Colonic mucosa (tissue), 4 donors: ENCODE results near the gene VAV2. TPM values are rescaled to one million over a fixed set of nuclear protein-coding genes. Genes with fewer than 3 reads are reported as not detected.

Source experiments
- DNase-seq: peaks from one replicate; pipeline ENCODE4 v3.0.0-alpha.2; 2020
- H3K27ac ChIP-seq: fragments of 200-600 bp; one replicate; pipeline ENCODE4 v1.8.0; 2021
- H3K27me3 ChIP-seq: fragments of 200-600 bp; one replicate; pipeline ENCODE4 v1.8.0; 2021
- H3K36me3 ChIP-seq: fragments of 200-600 bp; one replicate; pipeline ENCODE4 v1.8.0; 2021
- H3K4me1 ChIP-seq: fragments of 200-600 bp; one replicate; pipeline ENCODE4 v1.8.0; 2021; ENCODE audit warnings: mild to moderate bottlenecking
- H3K4me3 ChIP-seq: fragments of 200-600 bp; one replicate; pipeline ENCODE4 v1.8.0; 2021
- H3K9ac ChIP-seq, 2 donors: one replicate each; pipeline ENCODE4 v1.7.0; 2013; ENCODE audit warnings: control low read depth in 2 of 2, low read depth in 2 of 2, low read length in 2 of 2
- H3K9me3 ChIP-seq: fragments of 200-600 bp; one replicate; pipeline ENCODE4 v1.8.0; 2021
- intact Hi-C: fragments of 100-400 bp; cut with DNase I; formaldehyde crosslinking; loops from one replicate; pipeline ENCODE4 v1.14.1; 2022
- total RNA-seq, 2 donors: library from RNA; stranded (reverse); fragmentation: NEBNext Ultra II Directional in 1 of 2; extraction: Animal tissue kit (Norgen Biotek cat#: 25700) in 1 of 2; gene quantifications; one replicate each; pipeline ENCODE4 v1.2.1, GENCODE V29; 2021
- TF ChIP-seq, protein P1 (sequence below): fragments of 200-600 bp; IDR thresholded peaks from one replicate; pipeline ENCODE4 v1.8.0; 2022; ENCODE audit warnings: antibody characterized with exemption, mild to moderate bottlenecking
- donor health status: healthy.
- donor health status: DM: no; HTN: no; CAD: no.
- donor health status: DM: no; HTN: no; CAD: no.

Gene VAV2
- total RNA-seq, 2 donors from 2014 or later: 30.7 to 45.1 TPM

DNA sequence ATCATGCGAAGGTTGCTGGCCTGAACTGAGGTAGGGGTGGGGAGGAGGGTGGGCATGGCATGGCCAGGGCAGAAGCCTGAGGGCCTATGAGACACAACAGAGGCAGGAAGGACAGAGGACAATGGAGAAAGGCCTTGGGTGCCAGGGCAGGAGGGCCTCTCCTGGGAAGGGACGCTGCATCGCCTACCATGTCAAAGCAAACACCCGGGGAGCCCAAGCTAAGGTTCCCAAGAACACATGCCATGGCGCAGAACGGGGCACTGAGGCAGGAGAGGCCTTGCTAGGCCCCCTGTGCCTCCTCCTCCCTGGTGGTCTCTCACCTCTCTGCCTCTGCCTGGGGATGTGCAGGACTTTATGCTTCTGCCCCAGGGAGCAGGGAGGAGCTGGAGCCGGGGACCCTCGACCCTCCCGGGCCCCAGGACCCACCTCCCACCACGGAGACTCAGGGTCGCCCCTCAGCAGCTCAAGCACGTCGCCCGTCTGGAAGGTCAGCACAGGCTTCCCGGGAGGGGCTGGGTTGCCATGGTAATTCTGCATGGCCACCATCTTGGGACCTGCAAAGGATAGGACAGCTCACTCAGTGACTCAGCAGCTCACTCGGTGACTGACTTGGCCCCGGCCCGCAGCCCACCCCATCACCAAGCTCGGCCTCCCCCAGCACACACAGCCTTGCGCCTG lies 213.6 kb downstream of the VAV2 start:
- no peaks in the 10 kb centered on the region for H3K4me1 ChIP-seq
- H3K27me3 ChIP-seq: no peaks in the 10 kb centered on the region
- intact Hi-C loops: loop anchor here (5.0 kb wide), 1 partner anchor 334 kb away; no protein-coding TSS in a partner anchor
- H3K4me3 ChIP-seq: no peak overlapping the region
- TF ChIP-seq, protein P1, sequence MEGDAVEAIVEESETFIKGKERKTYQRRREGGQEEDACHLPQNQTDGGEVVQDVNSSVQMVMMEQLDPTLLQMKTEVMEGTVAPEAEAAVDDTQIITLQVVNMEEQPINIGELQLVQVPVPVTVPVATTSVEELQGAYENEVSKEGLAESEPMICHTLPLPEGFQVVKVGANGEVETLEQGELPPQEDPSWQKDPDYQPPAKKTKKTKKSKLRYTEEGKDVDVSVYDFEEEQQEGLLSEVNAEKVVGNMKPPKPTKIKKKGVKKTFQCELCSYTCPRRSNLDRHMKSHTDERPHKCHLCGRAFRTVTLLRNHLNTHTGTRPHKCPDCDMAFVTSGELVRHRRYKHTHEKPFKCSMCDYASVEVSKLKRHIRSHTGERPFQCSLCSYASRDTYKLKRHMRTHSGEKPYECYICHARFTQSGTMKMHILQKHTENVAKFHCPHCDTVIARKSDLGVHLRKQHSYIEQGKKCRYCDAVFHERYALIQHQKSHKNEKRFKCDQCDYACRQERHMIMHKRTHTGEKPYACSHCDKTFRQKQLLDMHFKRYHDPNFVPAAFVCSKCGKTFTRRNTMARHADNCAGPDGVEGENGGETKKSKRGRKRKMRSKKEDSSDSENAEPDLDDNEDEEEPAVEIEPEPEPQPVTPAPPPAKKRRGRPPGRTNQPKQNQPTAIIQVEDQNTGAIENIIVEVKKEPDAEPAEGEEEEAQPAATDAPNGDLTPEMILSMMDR: no peak
- H3K36me3 ChIP-seq: no peaks in the 10 kb centered on the region
- H3K27ac ChIP-seq: no peak overlapping the region
- no peaks in the 10 kb centered on the region for H3K9me3 ChIP-seq
- no peak for DNase-seq
- H3K9ac ChIP-seq: no peak overlapping the region

DNA sequence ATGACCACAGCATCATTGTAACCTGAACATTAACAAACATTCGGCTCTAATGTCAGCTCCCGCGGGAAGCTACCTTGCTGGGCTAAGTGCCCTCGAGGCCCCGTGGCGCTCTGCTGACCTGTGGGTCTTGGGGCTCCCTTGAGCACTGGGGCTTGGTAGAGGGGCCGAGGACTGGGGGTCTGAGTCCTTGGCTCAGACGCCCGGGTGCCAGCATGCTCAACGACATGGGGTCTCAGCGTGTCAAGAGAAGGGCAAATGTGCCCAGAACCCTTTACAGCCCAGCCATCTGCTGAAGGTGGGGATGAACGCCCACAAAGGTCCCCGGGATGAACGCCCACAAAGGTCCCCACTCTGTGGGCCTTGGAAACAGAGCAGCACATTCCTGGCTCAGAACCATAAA lies 214.3 kb downstream of the VAV2 start:
- Histone ChIP-seq H3K36me3 (no peaks in the 10 kb centered on the region), H3K27me3 (no peaks in the 10 kb centered on the region), H3K9me3 (no peaks in the 10 kb centered on the region), H3K4me3 (no peak overlapping the region), H3K4me1 (no peaks in the 10 kb centered on the region), H3K9ac (no peak overlapping the region), H3K27ac (no peak overlapping the region)
- intact Hi-C loops: loop anchor here (5.0 kb wide), 1 partner anchor 334 kb away; no protein-coding TSS in a partner anchor
- no peak for DNase-seq
- TF ChIP-seq, protein P1: no peak

DNA sequence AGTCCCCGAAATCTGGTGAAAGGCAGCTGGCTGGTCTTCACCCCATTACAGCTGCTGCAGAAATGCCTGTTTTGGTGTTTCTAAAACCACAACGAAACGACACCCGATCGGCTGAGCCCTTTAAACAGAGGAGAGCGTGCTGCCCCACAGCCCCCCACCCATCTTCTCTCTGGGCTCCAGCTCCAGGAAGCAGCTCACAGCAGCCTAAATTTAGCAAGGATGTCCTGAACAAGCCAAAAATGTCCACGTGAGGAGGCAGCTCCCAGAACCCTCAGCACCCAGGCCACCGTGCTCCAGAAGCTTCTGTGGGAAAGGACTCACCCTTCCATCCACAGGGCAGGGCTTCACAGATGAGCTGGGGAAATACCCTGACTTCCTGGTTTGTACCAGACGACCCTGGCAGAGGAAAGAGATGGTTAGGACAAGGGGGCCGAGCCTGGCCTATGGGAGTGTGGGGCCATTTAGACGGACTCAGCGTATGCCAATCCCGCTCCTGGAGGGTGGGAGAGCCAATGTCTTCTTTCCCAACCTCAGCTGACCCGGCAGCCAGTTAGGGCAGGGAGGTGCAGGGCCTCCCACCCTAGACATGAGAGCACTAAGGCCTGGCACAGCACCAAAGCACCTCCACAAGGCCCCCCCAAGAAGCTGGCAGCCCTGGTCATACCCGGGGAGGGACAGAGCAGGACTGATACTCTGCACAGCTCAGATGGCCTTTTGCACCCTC lies 214.9 kb downstream of the VAV2 start:
- no peak overlapping the region for H3K27ac ChIP-seq
- H3K4me3 ChIP-seq: no peak overlapping the region
- DNase-seq: no peak
- H3K4me1 ChIP-seq: no peaks in the 10 kb centered on the region
- no peaks in the 10 kb centered on the region for H3K36me3 ChIP-seq
- no peaks in the 10 kb centered on the region for H3K9me3 ChIP-seq
- no peaks in the 10 kb centered on the region for H3K27me3 ChIP-seq
- intact Hi-C loops: loop anchor here (5.0 kb wide), 1 partner anchor 335 kb away; no protein-coding TSS in a partner anchor
- TF ChIP-seq, protein P1: no peak
- no peak overlapping the region for H3K9ac ChIP-seq

DNA sequence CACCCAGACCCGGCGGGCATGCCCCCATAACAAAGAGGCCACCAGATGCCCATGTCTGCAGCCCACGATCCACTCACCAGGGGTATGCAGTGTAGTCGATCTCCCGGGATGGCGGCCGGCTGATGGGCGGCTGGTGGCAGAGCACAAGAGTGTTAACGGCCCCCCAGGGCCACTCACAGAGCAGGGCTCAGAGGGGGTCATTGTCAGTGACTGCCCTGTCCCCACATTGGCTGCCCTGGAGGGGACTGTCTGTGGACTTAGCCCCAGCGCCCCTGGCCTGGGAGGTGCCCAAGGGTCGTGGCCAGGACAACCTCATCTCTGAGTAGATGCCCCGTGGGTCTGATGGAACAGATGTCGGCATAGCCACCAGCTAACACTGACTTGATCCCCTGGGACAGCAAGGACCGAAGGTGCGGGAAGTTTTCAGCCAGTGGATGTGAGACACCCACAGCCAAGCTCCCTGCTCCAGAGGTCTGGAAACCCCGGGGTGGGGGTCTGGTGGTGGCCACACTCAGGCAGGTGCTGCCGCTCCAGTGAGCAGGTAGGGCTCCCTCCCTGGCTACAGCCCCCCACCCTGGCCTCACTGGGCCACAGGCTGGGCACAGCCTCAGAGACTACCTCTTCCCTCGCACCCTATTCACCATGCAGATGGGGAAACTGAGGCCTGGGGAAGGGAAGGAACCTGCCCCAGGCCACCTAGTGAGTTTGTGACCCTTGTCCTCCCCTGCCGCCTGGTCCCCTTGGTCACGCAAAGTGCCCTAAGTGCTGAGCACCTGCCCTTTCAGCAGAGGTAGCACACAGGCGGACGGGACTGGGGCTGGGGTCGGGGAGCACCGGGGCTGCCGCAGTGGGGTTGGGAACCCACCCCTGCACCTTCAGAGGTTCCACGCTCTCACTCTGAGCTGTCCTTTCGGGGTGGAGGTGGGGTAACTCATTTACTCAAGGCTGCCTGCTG lies 215.9 kb downstream of the VAV2 start:
- H3K27me3 ChIP-seq: no peaks in the 10 kb centered on the region
- no peak for DNase-seq
- intact Hi-C loops: loop anchor here (5.0 kb wide), 1 partner anchor 336 kb away; no protein-coding TSS in a partner anchor
- no peak overlapping the region for H3K27ac ChIP-seq
- H3K36me3 ChIP-seq: no peaks in the 10 kb centered on the region
- H3K4me1 ChIP-seq: no peaks in the 10 kb centered on the region
- H3K9ac ChIP-seq: no peak overlapping the region
- no peaks in the 10 kb centered on the region for H3K9me3 ChIP-seq
- no peak overlapping the region for H3K4me3 ChIP-seq
- TF ChIP-seq, protein P1: no peak

DNA sequence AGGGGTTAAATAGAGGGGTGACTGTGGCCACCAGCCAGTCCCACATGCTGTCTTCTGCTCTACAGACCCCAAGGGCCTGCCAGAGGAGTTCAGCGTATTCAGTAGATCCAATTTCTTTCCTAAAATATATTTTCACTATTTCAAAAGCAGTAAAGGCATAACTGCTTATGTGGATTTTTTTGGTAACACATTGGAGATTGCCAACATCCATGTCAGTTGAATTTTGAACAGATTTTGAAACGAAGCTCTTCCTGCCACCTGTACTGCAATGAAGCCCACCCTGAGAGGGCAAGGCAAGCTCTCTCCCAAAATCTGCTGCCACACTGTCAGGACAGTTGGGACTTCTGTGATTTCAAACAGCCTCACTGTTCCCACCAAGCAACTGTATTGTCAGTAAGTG lies 216.8 kb downstream of the VAV2 start:
- Histone ChIP-seq H3K9me3 (no peaks in the 10 kb centered on the region), H3K27me3 (no peaks in the 10 kb centered on the region), H3K9ac (no peak overlapping the region), H3K27ac (no peak overlapping the region), H3K4me3 (no peak overlapping the region), H3K4me1 (no peaks in the 10 kb centered on the region), H3K36me3 (no peaks in the 10 kb centered on the region)
- TF ChIP-seq, protein P1: no peak
- intact Hi-C loops: loop anchor here (5.0 kb wide), 1 partner anchor 337 kb away; no protein-coding TSS in a partner anchor
- DNase-seq: no peak
